NCI-H187 treated with DMSO at 0.1 percent for 48 hours (cell line): ENCODE data around the gene C2CD3.
"Not testable (repeated sequence)": the region's sequence is repeated elsewhere in the genome, so short reads cannot be mapped to it uniquely, and the experiment has no call there.

Experiments
- DNase-seq: peaks from one replicate; lab custom pipeline; 2025; lab: John Stamatoyannopoulos, UW

The C2CD3 gene

GRCh38 chr11:74157169-74157568 lies 13.6 kb downstream of the C2CD3 start:
- DNase-seq: no peak

GRCh38 chr11:74154620-74155281 lies 16.1 kb downstream of the C2CD3 start:
- no peak for DNase-seq

DNA sequence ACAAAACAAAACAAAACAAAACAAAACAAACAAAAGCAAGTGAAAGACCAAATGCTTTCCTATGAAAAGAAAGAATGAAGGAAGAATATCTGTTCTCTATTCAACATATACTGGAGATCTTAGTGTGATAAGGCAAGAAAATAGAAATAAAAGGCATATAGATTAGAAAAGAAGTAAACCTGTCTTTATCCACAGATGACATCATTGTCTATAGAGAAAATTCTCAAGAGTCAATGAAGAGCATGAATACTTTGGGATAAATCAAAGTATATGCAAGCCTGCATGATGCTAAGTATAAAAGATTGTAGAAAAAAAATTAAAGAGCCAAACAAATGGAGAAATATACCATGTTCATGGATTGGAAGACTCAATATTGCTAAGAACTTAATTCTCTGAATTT lies 17.6 kb downstream of the C2CD3 start:
- DNase-seq: no peak

DNA sequence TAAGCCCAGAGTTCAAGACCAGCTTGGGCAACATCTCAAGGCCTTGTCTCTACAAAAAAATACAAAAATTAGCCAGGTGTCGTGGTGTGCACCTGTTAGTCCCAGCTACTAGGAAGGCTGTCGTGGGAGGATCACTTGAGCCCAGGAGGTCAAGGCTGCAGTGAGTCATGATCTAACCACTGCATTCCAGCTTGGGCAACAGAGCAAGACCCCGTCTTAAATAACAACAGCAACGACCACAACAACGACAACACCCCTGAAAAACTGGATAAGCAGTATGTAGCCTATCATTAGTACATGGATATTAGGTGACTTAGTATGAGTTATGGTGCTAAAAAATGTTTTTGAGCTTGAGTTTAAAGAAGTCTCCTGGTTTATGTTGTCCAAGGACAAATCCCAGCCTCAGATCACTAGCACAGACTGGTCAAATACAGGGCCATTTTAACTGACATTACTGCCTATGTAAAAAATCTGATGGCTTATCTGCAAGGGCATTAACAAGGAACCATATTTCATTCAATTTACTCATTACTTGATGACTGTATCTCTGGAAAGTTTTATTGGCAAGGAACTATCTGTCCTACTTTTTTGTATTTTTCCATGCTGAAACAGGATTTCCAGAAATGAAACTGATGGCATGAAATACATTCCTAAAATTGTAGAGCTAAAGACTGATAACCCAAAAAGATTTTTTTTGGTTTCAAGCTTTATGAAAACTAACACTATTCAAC lies 23.4 kb downstream of the C2CD3 start:
- no peak for DNase-seq

GRCh38 chr11:74144592-74144991 lies 26.2 kb downstream of the C2CD3 start:
- DNase-seq: no peak

GRCh38 chr11:74142624-74143023 lies 28.2 kb downstream of the C2CD3 start:
- no peak for DNase-seq

DNA sequence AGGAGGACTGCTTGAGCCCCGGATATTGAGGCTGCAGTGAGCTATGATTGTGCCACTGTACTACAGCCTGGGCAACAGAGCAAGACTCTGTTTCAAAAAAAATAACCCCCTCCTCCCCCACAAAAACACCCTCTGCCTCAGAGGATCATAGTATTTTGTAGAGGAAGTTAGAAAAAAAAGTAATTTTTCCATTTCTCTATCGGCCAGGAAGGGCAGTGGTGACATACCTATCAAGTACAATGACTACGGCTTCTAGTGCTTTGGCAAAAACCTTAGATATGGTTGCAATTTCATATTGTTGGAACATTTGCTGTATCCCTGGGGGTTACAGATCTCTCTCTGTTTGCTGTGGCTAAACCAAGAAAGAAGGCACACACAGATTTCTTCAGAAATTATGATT lies 28.9 kb downstream of the C2CD3 start:
- DNase-seq: no peak

- no peak for DNase-seq
Measured at GRCh38 chr11:74141241-74141695, 29.5 kb downstream of the C2CD3 start.

- DNase-seq: not testable (repeated sequence)
Measured at GRCh38 chr11:74139919-74140431, 30.8 kb downstream of the C2CD3 start.

GRCh38 chr11:74139151-74139918 lies 31.5 kb downstream of the C2CD3 start:
- DNase-seq: no peak

DNA sequence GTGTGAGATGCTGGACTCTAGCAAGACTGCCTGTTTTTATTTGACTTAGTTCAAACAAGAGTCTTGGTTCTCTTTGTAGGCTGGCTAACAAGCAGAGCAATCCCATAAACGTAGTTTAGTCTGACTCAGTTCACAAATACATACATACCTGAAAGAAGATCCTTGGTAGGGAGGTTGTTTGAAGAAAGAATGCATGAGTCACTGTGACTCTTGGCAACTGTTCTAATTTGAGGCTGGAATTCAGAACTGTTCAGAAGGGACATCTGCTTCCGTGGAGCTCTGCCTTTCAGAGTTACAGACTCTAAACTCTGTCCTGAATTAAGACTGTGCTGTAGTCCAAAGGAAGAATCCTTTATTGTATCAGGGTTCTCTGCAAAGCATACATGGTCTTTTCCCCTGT lies 32.2 kb downstream of the C2CD3 start:
- DNase-seq: no peak

GRCh38 chr11:74138021-74138420 lies 32.8 kb downstream of the C2CD3 start:
- DNase-seq: no peak

DNA sequence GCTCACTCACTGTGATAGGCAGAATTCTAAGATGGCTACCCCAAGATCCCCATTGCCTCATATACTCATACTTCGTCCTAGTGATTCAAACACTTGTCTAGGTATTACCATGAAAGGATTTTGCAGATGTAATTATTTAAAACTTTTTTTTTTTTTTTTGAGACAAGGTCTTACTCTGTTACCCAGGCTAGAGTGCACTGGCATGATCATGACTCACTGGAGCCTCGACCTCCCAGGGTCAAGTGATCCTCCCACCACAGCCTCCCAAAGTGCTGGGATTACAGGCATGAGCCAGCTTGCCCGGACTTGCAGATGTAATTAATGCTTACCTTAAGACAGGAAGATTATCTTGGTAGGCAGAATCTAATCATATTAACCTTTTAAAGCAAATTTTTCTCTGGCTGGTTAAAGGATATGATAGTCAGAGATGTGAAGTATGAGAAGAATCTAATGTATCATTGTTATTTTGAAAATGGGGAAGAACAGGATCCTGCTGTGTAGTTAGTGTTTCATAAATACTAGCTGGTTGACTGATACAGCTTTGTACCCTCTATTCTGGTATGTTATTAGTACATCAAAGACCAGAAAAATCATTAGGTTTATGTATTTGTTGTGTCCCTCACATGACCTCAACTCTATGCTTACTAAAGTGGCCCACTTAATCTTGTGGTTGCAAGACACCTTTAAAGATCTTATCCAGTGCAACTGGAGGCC lies 35.5 kb downstream of the C2CD3 start:
- no peak for DNase-seq

DNA sequence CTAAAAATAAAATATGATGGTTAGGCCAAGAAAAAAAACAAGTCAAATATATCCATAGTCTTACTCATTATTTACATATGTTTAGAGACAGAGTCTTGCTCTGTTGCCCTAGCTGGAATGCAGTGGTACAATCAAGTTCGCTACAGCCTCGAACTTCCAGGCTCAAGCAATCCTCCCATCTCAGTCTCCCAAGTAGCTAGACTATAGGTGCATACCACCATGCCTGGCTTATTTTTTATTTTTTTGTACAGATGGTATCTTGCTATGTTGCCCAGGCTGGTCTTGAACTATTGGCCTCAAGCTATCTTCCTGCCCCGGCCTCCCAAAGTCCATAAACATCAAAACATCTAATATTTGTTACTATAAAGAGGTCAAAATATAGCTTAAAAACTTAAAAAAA lies 36.1 kb downstream of the C2CD3 start:
- no peak for DNase-seq

DNA sequence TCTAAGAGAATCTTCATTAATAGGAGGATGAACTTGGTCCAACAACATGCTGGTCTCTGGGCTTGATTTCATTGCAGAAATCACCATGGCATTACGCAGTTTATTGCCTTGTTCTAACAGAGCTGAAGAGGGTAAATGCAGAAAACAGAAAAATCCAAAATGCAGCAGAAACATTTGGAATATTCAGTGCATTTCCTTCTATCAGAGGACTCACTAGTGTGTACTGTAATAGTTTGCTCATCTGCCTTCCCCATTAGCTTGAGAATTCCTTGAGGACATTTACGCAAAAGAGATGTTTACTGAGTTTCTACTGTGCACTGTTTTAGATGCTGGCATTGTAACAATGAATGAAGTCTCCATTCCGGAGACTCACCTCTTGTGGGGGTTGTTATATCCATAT lies 37.4 kb downstream of the C2CD3 start:
- DNase-seq: no peak

- no peak for DNase-seq
Measured at GRCh38 chr11:74132833-74133232, 38.0 kb downstream of the C2CD3 start.

- DNase-seq: not testable (repeated sequence)
Measured at GRCh38 chr11:74129121-74129520, 41.7 kb downstream of the C2CD3 start.

DNA sequence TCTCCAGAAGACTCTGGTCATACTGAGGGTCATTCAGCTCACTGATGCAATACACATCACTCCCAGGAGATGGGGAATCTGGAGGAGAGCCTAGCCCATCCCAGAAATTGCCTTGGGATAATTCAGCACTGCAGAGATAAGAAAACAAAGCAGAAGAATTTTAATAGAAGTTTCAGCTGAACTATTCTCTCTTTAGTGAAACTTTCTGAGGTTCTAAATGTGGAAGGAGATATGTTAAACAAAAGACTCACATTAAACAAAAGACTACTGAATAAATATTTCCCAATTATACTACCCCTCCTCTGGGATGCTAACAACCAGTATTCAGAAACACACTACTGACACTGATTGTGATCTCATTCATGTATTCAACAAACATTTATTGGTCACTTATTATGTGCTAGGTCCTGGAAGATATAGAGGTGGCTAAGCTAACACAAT lies 47.8 kb downstream of the C2CD3 start:
- DNase-seq: no peak

GRCh38 chr11:74121804-74122203 lies 49.0 kb downstream of the C2CD3 start:
- no peak for DNase-seq

GRCh38 chr11:74120260-74121035 lies 50.4 kb downstream of the C2CD3 start:
- DNase-seq: not testable (repeated sequence)

DNA sequence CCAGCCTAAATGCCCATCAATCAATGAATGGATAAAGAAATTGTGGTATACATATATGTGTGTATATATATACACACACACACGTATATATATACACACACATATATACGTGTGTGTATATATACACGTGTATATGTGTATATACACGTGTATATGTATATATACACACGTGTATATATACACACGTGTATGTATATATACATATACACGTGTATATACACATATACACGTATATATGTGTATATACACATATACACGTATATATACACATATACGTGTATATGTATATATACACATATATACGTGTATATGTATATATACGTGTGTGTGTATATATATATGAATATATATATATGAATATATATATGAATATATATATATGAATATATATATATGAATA lies 54.1 kb downstream of the C2CD3 start:
- no peak for DNase-seq
